Left hindlimb (tissue), 1 donor: ENCODE measurements around the gene CMIP.

ENCODE experiments used
- DNase-seq: peaks from one replicate; pipeline ENCODE4 v3.0.0-alpha.2; 2018

The CMIP gene

GRCh38 chr16:81464279-81464678 lies 19.7 kb downstream of the CMIP start:
- no peak for DNase-seq

DNA sequence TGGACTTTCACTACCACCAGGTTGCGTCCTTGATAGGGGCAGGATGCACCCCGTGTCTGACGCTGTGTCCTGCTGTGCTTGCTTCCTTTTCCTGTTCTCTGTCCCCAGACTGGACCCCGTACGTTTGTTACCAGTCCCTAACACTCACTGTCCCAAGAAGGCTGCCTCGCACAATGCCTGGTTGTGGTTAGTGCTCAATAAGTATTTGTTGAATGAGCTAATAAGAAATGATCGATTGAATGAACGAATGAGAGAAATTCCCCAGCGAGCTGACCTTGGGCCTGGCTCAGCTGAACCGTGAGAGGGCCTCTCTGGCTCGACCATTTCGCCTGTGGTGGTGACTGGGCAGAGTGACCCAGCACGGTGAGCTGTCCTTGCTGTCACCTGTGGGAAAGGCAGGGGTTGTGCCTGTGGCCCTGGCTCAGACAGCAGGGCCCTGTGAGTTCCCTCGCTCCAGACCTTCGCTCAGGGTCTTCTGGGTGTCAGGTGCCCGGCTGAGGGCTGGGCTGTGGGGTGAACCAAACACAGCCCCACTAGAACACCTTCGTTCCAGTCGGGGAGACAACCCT lies 20.9 kb downstream of the CMIP start:
- DNase-seq = no peak

DNA sequence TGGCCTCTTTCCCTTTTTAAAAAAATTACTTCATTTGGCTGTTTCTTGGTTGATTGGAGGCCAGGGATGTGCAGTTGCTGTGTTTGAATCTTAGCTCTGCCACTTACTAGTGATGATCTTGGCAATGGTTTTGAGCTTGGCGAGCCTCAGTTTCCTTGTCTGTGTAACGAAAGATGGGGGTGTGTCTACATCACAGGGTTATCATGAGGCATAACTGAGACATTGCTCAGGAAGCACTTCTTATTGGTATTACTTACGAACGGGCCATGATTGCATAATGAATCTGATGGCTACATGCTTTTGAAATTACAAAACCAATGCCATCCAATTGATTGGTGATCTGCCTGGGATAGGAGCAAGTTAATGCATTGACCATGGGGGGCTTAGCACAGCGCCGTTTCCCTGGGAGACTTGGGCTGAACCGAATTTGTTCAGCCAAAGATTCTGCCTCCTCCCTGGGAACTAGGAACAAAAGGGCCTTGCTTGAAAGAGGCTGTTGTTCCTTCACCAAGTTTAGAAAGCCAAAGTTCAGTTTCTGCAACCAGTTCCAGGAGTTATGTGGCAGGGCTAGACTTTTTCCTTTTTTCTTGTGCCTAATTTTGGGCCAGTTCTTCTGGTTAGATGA lies 21.9 kb downstream of the CMIP start:
- DNase-seq = no peak

DNA sequence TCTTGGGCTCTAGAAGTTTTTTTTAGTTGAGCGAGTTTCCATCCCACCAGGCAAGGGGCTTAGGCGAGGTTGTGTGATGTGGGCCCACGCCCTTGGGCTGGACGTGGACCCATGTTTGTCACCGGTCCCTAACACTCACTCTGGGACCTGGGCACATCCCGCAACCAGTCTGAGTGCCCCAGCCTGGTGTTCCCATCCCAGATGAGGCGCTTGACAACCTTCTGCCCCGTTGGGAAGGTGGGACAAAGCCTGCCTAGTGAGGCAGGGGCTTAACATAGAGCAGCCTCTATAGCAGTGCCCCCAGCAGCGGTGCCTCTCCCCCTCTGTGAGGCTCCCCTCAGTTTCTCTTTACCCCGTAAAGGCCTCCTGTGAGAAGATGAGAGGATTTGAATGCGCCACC lies 22.5 kb downstream of the CMIP start:
- no peak for DNase-seq

- no peak for DNase-seq
Measured at GRCh38 chr16:81467815-81468214, 23.2 kb downstream of the CMIP start.

- no peak for DNase-seq
Measured at GRCh38 chr16:81468269-81468902, 23.8 kb downstream of the CMIP start.

DNA sequence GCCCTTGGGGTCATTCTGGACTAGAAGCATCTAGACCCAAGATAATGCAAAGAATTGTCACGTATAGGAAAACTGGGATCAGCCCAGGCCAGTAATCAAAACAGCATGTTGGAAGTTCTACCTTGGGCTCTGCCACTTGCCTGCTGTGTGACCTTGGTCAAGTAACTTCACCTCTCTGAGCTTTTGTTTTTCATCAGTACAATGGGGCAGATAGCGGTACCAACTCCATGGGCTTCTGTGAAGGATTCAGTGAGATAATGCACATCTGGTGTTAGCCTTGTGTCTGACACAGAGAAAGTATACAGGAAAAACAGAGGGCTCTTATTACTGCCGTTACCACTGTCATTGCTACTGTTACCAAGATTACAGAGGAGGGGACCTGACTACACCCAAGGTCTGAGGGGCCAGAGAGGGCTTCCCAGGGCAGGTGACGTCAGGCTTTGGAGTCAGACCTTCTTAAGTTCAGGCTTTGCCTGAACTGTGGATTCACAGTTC lies 24.6 kb downstream of the CMIP start:
- no peak for DNase-seq

GRCh38 chr16:81469710-81470535 lies 25.3 kb downstream of the CMIP start:
- DNase-seq = no peak

GRCh38 chr16:81470796-81471636 lies 26.4 kb downstream of the CMIP start:
- DNase-seq = no peak

DNA sequence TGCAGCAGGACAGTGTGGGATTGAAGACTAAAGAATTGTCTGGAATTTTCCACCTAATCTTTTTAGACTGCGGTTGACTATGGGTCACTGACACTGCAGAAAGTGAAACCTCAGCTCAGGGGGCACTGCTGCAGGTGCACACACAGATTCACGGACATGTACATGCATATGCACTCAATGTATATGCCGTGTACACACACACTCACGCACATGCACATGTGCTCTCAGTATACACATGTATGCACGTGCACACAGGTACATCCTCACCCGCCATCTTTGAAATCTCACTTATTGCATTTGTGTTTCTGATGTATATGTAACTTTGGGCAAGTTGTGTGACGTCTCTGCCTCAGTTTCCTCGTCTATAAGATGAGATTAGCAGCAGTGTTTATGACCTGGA lies 27.3 kb downstream of the CMIP start:
- no peak for DNase-seq

GRCh38 chr16:81472391-81472790 lies 27.8 kb downstream of the CMIP start:
- no peak for DNase-seq

DNA sequence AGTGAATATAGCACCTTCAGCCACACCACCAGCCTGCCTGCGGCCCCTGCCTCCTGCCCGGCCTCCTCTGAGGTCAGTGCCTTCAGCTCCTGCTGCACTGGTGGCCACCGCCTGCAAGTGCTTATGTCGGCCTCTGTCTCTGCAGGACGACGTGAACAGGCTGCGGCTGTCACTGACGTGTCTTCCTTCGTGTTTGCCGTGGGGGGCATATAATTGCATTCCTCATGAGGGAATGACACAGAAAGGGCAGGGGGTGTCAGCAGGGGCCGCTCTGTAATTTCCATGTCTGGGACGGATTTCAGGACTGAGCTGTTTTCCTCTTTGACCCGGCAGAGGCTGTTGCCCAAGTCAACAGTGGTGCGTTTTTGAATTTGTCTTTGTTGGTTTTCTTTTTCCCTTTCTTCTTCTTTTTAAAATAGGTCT lies 28.5 kb downstream of the CMIP start:
- no peak for DNase-seq

- no peak for DNase-seq
Measured at GRCh38 chr16:81473558-81473957, 28.9 kb downstream of the CMIP start.

- DNase-seq = no peak
Measured at GRCh38 chr16:81473969-81474959, 29.7 kb downstream of the CMIP start.

- DNase-seq = no peak
Measured at GRCh38 chr16:81477697-81478693, 33.4 kb downstream of the CMIP start.

- DNase-seq = no peak
Measured at GRCh38 chr16:81478876-81479511, 34.4 kb downstream of the CMIP start.

GRCh38 chr16:81480606-81481206 lies 36.1 kb downstream of the CMIP start:
- no peak for DNase-seq

GRCh38 chr16:81481207-81481821 lies 36.7 kb downstream of the CMIP start:
- DNase-seq = no peak
